Brain pericyte (primary cell): ENCODE data around the gene UBR7.

Source experiments
- DNase-seq: peaks from one replicate; pipeline ENCODE4 v3.0.0-alpha.2; 2012; ENCODE audit warnings: low read depth, low spot score

Gene UBR7

DNA sequence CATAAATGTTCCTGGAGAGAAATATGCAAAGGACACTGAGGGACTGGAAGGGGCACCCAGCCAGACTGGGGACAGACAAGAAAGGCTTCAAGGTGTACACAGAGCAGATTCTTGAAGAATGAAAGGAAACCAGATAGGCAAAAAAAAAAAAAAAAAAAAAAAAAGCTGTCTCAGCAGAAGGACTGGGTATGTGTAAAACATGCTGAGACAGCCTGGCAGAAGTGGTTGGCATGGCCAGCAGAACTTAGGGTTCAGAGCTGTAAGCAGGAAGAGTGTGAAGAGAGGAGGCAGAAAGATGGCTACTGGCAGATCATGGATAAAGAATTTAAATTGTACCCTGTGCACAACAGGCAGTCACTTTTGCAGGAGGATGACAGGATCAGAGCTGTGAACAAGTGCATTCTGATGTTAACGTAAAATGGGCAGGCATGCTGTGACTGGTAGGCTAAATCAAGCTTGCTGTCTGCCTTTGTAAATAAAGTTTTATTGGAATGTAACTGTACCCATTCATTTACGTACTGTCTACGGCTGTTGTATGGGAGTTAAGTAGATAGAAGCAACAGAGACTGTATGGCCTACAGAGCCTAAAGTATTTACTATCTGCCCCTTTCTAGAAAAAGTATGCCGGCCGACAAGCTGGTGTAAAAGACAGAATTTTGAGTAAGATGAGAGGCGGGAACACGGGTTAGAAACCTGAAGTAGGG lies 42.2 kb downstream of the UBR7 start:
- no peak for DNase-seq

DNA sequence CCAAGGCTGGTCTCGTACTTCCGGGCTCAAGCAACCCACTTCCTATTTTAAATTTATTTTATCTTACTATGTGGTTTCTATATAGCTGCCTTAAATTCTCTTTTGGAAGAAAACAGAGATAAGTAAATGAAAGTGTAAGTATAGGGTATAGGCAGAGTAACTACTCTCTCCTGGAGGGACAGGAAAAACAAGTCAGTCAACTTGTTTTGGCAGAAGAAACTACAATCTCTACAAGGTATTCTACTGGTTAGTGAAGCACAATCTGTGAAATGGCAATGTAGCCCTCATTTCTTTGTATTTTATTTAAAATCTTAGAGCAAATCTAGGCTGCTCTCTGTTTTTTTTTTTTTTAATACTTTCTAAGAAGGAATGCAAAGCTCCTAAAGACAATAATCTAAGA lies 55.4 kb downstream of the UBR7 start:
- DNase-seq: no peak

DNA sequence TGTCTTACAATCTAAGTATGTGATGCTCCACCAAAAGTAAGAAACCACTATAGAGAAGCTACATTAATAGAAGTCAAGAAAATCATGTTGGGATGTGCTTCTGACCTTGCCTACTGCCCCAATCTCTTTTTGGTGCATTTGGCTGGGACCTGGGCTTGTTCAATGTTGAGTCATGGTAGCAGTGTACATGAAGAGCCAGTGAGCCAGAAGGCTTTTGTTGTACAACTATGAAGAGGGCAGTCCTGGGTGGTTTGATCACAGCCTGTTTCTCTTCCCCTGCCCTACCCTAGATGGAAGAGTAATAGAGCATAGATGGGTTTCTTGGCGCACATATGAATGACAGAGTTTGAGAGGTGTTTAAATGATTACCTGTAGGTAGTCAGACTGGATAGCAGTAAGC lies 56.4 kb downstream of the UBR7 start:
- no peak for DNase-seq

- no peak for DNase-seq
These were observed 59.1 kb downstream of the UBR7 start for GRCh38 chr14:93266127-93266526.

- no peak for DNase-seq
These were observed 60.2 kb downstream of the UBR7 start for GRCh38 chr14:93267149-93267711.

DNA sequence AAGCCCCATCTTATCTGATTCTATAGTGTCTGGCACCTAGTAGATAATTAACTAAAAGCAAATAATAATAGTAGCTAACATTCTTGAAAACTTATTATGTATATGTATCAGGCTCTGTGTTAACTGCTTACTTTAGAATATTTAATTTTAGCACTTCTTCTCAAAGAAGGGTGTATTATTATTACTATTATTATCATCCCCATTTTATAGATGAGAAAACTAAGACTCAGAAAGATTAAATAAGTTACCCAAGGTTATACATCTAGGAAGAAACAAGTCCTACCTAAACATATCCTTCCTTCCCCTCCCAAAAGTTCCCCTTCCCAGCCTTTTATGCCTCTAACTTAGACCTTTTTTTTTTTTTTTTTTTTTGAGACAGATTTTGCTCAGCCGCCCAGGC lies 61.4 kb downstream of the UBR7 start:
- no peak for DNase-seq

- no peak for DNase-seq
These were observed 62.4 kb downstream of the UBR7 start for GRCh38 chr14:93269341-93270068.

DNA sequence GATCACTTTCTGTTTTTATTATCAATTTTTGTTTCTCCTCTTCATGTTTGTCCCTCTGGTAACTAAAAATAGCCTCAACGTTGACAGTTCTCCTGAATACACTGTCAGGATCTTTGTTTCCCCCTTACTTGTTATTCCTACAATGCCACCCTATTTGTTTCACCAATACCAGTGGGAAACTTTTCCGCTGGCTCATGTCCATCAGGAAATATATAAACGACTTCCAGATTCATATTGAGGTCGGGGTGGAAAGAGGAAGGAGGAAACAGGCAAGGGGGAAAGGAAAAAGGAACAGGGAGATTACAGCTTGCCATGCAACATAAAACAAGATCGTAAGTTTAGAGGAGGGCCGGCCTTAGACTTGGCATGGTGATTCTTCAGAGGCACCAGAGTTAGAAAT lies 64.1 kb downstream of the UBR7 start:
- no peak for DNase-seq

DNA sequence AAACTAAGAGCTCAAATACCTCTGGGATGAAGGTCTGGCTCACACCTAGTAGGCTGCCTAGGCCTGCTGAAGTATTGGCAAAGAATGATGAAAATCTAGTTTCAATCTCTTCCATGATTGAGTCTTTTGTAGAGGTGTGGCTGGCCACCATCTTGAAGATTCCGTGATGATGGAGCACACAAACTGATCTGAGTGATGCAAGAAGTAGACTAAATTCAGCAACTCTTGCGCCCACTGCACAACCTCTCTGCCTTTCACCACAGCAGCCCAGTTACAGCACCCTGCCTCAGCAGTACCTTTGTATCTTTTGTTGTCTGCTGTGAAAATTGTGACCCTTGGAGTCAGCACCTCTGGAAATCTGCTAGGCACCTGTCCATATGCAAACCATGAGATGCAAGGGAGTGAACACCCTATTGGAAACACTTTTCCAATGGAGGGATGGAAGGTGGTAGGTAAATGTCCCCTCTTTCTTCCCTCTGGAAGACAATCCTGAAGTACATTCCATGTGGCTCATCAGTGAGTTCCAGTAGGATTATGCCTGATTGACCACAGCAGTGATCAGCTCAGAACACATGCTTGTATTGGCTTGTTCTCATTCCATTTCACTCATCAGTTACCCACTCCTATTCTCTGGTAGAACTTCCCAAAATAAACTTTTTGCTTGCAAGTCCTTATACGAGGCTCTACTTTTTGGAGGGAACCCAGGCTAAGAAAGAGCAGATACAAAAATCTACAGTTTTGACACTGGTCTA lies 67.2 kb downstream of the UBR7 start:
- no peak for DNase-seq

- no peak for DNase-seq
These were observed 69.1 kb downstream of the UBR7 start for GRCh38 chr14:93276031-93276716.
